CD4-positive, alpha-beta T cell treated with Interleukin-1 beta for 1 hour (primary cell): Measurements from ENCODE around the gene METTL26.

Experiments used
- DNase-seq, 2 donors: peaks; one replicate each; pipeline ENCODE4 v3.0.0-alpha.2; 2020 to 2022

METTL26 gene

DNA sequence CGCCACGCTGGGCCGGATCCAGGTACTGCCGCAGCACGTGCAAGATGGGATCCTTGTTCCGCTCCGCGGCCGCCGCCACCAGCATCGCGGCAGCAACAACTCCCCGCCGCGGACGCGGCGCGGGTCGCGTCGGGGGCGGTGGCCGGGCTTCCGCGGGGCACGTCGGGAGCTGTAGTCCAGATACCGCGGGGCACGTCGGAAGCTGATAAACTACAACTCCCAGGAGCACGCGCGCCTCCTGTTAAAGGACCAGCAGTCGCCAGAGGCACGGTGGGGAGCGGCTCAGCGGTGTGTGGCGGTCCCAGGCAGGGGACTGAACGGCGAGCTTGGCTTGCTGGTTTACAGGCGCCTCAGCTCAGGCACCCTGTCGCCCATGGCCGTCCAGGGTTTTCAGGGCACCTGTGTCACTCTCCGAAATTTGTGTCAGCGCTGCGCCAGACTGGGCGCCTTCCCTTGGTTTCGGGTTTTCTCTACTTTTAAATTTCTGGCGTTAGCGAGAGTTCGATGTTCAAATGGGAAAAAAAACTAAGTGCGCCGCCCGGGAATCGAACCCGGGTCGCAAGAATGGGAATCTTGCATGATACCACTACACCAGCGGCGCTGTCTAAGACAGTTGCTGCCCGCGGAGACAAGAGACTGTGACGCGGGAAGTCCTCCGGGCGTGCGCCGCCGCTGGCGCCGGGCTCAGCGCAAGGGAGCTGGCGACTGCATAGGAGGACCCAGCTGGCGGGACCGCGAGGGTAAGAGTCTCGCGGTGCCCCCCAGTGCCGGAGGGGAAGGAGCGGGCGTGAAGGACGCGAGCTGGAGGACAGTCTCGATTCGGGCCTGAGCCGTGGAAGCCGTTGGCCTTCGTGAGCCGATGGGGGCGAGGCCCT lies at the start of gene METTL26:
Gene METTL26, minus strand, starts transcription at position 100 of the 875 bp plus-strand sequence. Its CDS starts 15 bp downstream, at position 85.
- peak; percentile 94 for DNase-seq

DNA sequence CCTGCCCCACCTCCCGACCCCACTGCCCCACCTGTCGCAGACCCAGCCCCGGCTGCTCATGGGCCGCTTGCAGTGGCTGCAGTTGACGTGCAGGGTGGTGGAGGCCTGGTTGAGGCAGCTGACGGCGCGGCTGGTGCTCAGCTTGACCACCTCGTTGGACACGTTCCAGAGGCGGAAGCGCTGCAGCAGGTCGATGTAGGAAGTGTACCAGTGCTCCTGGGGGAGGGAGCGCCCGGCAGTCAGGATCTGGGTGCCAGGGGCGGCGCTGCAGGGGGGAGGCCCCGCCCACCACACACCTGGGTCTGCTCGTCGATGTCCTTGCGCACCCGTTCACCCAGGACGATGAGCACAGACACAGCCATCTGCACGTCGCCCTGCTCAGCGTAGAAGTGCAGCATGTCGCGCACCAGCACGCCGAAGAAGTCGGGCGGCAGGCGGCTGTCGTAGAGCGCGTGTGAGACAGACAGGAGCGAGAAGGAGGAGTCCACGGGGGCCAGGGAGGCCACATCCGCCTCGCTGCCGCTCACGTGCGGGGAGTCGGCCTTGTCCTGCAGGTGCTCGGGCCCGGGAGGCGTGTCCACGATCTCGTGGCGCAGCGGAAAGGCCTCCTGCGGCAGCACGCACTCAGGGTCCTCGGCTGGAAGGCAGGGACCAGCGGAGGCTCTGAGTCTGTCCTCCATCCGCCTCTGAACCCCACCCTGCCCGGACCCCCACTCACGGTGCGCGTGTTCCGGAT lies 49.0 kb upstream of the METTL26 start:
- DNase-seq: no peak

DNA sequence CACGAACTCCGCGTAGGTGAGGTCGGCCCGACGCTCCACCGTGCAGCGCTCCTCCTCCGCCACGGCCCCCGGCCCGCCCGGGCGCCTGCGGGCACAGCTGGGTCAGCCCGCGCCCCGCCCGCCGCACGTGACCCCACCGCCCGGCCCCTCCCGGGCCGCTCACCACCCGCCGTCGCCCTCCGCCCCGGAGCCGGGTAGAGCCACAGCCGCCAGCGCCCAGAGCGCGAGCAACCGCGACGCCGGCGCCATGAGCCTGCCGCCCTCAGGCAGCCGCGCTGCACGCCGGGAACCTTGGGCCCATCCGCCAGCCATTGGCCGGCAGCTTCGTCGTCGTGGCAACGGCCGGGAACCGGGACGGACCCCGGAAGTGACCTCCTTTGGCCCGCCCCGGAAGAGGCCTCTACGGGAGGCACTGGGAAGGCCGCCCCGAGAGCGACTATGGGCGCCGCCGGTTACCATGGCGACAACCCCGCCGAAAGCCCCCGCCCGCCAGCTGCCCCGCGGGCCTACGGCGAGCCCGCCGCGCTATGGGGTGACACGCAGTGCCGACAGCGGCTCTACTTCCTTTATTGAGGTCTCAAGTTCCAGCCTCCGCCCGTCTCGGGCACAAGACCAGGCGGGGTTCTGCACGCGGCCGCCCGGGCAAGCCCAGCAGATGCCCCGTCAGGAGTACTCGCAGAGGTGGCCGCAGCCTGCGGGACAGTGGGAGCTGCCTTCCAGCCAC lies 48.1 kb upstream of the METTL26 start, which contains the start of gene JMJD8:
Gene JMJD8, minus strand, starts transcription at position 264 of the 724 bp plus-strand sequence. Its CDS starts 15 bp downstream, at position 249.
- DNase-seq: peak; percentile 98 to 99

DNA sequence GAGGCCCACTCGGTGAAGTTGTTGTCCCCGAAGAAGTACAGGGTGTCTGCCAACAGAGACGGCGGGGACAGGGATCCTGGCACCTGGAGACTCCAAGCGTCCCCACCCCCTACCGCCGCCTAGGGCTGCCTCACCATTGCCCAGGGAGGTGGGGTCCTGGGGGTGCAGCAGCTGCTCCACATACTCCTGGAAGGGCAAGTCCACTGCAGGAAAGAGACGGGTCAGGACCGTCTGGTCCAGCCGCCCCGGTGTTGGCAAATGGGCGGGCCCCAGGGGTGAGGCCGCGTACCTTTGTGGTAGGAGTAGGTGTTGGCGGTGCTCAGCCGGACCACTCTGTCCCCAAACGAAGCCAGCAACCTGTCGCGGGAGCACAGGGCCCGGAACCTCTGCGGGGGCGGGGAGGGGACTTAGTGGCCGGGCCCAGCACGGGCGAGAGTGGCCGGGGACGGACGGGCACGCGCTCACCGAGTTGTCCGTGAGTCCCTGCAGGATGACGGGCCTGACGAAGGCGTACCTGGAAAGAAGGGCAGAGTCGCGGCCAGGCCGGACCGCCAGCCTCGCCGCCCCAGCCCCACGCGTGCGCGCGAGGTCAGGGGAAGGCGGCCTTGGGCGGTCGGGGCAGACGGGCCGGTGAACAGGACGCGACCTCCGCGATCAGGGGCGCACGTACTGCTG lies 47.4 kb upstream of the METTL26 start:
- DNase-seq: no peak

DNA sequence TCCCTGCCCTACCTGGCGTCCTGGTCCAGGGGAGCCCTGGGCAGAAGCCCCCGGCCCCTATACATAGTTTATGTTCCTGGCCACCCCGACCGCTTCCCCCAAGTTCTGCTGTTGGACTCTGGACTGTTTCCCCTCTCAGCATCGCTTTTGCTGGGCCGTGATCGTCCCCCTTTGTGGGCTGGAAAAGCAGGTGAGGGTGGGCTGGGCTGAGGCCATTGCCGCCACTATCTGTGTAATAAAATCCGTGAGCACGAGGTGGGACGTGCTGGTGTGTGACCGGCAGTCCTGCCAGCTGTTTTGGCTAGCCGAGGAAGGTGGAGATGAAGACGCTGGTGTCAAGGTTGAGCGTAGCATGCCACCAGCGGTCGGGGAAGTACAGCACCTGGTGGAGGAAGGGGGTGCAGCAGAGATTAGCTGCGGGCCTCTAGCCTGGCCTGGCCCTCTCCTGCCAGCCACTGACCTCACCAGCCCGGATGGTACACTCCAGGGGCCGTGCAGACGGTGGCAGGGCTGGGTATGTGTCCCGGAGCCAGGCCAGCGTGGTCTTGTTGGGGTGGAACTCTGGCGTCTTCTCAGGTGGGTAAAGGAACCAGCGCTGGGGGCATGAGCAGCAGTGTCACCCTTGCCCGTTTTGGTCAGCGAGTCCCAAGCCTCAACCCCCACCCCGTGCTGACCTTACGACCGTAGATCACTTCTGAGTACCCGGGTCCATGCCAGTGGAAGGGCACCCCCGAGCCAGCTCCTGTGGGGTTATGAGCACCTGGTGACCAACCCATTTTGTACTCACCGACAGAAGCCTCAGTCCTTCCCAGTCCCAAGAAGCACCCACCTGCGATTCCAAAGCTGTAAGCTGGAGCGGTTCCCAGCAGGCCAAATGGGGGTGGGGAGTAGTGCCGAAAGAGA lies 46.6 kb upstream of the METTL26 start:
- DNase-seq: no peak

DNA sequence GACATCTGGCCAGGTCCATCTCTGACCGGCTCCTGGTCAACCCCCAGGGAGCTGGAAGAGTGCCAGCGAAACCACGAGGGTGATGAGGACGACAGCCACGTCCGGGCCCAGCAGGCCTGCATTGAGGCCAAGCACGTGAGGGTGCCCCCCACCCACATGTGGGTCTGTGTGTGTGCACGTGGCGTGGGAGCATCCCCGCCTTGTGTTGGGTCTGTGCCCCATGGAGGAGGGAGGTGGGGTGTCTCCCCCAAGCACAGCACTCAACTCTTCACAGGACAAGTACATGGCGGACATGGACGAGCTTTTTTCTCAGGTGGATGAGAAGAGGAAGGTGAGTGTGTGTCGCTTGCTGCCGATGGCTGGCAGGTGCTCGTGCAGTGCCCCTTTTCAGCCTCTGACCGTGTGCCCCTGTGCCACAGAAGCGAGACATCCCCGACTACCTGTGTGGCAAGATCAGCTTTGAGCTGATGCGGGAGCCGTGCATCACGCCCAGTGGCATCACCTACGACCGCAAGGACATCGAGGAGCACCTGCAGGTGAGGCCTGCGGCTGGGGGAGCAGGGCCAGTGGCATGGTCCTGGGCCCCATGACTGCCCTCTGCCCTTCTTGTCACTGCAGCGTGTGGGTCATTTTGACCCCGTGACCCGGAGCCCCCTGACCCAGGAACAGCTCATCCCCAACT lies 45.8 kb upstream of the METTL26 start:
- no peak for DNase-seq

DNA sequence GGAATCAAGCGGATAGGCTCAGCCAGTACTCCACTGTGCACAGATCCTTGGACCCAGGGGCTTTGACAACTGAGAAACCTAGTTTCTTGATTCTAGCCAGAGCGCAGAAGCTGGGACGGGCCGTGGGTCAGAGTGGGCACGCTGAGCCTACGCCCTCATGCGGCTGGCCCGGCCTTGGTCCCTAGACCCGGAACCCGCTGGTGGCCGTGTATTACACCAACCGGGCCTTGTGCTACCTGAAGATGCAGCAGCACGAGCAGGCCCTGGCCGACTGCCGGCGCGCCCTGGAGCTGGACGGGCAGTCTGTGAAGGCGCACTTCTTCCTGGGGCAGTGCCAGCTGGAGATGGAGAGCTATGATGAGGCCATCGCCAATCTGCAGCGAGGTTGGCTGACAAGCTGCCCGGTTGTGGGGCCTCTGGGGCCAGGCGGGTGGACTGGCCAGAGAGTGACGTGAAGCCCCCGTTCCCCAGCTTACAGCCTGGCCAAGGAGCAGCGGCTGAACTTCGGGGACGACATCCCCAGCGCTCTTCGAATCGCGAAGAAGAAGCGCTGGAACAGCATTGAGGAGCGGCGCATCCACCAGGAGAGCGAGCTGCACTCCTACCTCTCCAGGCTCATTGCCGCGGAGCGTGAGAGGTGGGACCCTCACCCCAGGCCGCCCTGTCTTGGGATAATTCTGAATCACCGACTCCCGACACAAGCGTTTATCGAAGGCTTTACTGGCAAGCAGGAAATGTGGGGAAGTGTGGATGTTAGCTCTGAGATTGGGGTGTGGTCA lies 45.1 kb upstream of the METTL26 start:
- no peak for DNase-seq

DNA sequence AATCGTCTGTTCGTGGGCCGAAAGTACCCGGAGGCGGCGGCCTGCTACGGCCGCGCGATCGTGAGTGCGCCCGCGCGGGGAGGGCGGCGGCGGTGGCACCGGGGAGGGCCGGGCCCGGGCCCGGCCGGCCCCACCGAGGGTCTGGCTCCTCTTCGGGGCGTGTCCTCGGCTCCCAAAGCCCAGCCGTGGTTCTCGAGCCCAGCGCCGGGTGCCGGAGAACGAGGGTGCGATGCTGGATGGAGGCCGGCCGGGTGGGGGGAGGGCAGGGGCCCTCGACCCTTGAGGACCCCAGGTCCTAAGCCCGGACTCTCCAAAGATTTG lies 44.5 kb upstream of the METTL26 start:
- no peak for DNase-seq

DNA sequence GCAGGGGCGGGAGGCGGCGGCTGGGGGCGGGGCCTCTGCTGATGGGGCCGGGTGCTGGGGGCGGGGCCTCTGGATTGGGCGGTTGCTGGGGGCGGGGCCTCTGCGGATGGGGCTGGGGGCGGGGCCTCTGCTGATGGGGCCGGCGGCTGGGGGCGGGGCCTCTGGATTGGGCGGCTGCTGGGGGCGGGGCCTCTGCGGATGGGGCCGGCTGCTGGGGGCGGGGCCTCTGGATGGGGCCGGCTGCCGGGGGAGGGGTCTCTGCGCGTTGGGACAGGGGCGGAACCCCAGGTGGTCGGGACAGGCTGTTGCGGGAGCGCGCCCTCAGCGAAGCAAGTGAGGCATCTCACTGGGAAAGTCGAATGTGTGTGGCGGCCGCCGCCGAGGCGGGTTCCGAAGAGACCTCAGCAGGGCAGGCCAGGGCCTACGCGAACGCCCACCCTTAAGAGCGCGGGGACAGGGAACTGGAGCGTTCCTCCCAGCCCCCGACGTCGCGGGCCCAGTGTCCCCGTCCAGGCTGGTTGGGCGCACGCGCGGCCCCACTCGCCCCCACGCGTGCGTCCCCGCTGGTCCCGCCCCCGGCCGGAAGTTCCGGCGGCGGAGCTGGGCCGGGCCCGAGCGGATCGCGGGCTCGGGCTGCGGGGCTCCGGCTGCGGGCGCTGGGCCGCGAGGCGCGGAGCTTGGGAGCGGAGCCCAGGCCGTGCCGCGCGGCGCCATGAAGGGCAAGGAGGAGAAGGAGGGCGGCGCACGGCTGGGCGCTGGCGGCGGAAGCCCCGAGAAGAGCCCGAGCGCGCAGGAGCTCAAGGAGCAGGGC lies 43.9 kb upstream of the METTL26 start, which contains the start of gene STUB1:
Gene STUB1, plus strand, starts transcription at position 597 of the 811 bp plus-strand sequence. Its CDS starts 116 bp downstream, at position 713.
- peak; percentile 86 to 88 for DNase-seq

DNA sequence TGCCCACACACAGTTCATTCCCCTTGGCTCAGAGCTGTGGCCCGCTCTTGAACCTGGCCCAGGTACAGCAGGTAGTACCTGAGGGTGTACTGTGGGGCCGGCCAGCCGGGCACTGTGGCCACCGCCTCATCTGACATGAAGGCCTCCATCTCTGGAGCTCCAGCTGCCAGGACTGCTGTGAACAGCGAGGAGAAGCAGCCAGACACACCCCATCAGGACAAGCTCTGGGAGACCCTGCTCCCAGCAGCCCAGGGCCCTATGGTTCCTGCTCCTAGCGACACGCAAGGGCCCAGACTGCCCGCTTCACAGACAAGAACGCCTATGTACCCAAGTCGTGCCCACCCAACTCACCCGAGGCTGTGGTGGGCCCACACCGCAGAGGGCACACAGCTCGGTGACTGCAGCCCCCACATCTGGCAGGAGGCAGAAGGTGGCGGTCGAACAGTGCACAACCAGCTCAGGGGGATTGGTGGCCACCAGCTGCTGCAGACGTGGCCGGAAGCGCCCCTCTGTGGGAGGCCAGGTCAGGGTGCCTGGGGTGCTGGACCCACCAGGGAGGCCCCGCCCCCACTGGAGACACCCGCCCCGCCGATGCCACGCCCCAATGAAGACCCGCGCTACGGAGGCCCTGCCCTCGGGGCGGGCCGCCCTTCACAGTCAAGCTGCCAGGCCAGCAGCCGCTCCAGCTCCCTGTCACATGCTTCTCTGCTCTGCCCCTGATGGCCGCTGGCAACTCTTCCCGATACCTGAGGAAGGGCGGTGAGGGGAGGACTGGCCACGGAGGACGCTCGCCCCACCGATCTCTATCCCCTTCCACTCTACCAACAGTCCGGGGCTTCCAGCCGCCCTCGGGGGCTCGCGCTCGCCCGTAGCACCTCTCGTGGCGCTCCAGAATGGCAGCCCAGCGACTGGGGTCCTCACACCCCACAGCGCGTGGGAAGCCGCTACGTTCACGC lies 43.0 kb upstream of the METTL26 start:
- DNase-seq: peak; percentile 58 to 60

DNA sequence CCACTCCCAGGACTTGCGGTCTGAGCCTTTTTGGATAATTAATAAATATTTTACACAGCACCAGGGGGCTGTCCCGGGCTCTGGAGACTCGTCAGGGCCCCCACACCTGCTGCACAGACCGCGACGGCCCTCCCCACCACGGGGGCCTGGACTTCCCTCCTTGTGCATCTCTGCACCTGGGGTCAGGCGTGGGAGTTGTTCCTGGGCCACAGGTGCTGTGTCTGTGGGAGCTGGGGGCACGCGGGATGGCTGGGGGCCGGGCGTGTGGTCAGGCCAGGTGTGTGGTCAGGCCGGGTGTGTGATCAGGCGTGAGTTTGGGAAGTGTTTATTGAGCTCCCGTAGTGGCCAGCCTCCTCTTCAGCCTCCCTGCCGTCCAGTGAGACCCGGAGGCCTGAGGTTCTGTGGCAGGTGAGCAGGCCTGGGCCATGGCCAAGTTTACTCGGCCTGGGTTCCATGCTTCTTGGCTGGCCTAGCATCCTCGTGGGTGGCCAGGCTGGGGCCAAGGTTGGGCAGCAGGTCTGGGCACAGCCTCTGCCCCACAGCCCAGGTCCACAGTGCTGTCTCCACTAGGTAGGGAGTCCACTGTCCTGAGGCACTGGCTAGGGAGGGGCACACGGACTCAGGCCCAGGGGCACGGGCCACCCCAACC lies 42.2 kb upstream of the METTL26 start:
- DNase-seq: no peak

DNA sequence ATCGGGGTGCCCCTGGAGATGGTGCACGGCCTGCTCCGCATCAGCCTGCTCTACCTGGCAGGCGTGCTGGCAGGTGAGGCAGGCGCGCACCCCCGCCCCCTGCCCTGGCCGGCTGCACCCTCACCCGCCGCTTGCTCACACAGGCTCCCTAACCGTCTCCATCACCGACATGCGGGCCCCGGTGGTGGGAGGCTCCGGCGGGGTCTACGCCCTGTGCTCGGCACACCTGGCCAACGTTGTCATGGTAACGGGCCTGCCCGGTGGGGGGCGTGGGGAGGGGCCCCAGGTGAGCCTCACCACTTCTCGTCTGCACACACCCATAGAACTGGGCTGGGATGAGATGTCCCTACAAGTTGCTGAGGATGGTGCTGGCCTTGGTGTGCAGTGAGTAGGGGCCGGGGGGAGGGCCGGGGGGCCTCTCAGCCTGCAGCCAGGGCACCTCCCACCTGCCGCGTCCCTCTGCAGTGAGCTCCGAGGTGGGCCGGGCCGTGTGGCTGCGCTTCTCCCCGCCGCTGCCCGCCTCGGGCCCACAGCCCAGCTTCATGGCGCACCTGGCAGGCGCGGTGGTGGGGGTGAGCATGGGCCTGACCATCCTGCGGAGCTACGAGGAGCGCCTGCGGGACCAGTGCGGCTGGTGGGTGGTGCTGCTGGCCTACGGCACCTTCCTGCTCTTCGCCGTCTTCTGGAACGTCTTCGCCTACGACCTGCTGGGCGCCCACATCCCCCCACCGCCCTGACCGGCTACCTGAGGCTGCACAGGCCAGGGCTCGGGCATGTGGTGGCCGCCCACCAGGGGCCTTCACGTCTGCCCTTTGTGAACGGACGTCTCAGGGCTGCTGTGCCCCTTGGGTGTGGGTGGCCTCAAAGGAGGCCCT lies 41.4 kb upstream of the METTL26 start:
- DNase-seq: no peak

DNA sequence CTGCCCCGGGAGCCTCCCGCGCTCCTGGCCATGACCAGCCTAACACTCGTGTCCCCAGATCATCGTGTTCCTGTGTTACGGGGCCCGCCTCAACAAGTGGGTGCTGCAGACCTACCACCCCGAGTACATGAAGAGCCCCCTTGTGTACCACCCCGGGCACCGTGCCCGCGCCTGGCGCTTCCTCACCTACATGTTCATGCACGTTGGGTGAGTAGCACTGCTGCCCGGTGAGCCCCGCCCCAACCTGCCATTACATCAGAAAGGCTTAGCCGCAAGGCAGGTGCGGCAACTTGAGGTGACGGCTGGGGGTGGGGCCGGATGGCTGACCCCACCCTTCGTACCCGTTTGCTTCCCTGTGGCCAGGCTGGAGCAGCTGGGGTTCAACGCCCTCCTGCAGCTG lies 40.8 kb upstream of the METTL26 start:
- peak; percentile 34 to 53 for DNase-seq

DNA sequence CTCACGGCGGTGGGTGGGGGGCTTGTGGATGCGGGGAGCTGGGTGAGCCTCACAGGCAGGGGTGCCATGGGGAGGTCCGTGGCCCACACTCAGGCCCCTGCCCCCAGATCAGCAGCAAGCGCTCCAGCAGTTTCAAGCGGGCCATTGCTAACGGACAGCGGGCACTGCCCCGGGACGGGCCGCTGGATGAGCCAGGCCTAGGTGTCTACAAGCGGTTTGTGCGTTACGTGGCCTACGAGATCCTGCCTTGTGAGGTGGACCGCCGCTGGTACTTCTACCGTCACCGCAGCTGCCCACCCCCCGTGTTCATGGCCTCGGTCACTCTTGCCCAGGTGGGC lies 40.4 kb upstream of the METTL26 start:
- no peak for DNase-seq

DNA sequence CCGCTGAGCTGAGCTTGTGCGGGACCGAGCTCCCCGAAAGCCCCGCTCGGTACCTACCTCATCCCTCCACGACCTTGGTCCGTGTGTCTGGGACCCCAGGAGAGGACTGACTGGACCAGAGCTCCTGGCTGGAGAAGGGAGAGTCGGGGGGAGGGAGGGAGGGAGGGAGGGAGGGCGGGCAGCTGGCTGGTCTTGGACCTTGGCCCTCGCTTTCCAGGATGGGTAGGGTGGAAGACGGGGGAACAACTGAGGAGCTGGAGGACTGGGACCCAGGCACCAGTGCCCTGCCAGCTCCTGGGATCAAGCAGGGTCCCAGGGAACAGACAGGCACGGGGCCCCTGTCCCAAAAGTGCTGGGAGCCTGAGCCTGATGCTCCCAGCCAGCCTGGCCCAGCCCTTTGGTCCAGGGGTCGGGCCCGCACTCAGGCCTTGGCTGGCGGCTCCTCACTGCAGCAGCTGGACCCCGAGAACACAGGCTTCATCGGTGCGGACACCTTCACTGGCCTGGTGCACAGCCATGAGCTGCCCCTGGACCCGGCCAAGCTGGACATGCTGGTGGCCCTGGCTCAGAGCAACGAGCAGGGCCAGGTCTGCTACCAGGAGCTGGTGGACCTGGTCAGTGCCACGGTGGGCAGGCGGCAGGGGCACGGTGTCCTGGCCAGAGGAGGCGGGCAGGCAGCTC lies 39.9 kb upstream of the METTL26 start:
- no peak for DNase-seq
